ENCODE data around the gene INPP5E.

The INPP5E gene

GRCh38 chr9:136444102-136444501 lies 4.5 kb upstream of the INPP5E start:
- no peak overlapping the region for H3K4me2 ChIP-seq (ENCODE audit: low read length)
- peaks cover 76% of the 10 kb centered on the region for H3K36me3 ChIP-seq (ENCODE audit: insufficient read depth, low read length)
- no peak overlapping the region for H3K4me3 ChIP-seq (ENCODE audit: low read depth, low read length, poor library complexity, severe bottlenecking)
- H3K9ac ChIP-seq (ENCODE audit: low read length): no peak overlapping the region
- no peaks in the 10 kb centered on the region for H4K20me1 ChIP-seq (ENCODE audit: insufficient read depth, low read length)
- H3K4me1 ChIP-seq (ENCODE audit: insufficient read depth, low read length, severe bottlenecking): peaks cover 5% of the 10 kb centered on the region
- TF ChIP-seq, protein P1, sequence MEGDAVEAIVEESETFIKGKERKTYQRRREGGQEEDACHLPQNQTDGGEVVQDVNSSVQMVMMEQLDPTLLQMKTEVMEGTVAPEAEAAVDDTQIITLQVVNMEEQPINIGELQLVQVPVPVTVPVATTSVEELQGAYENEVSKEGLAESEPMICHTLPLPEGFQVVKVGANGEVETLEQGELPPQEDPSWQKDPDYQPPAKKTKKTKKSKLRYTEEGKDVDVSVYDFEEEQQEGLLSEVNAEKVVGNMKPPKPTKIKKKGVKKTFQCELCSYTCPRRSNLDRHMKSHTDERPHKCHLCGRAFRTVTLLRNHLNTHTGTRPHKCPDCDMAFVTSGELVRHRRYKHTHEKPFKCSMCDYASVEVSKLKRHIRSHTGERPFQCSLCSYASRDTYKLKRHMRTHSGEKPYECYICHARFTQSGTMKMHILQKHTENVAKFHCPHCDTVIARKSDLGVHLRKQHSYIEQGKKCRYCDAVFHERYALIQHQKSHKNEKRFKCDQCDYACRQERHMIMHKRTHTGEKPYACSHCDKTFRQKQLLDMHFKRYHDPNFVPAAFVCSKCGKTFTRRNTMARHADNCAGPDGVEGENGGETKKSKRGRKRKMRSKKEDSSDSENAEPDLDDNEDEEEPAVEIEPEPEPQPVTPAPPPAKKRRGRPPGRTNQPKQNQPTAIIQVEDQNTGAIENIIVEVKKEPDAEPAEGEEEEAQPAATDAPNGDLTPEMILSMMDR (IDR thresholded peaks at IDR 0.05; ENCODE audit: low read length): no peak
- TF ChIP-seq EZH2 (IDR thresholded peaks at IDR 0.05; ENCODE audit: borderline replicate concordance, low read length): no peak
- H3K9me2 ChIP-seq (ENCODE audit: low read depth, low read length): no peaks in the 10 kb centered on the region
- H3F3A ChIP-seq (ENCODE audit: insufficient read depth, low read length): no peaks in the 10 kb centered on the region
- no peaks in the 10 kb centered on the region for H3K79me2 ChIP-seq (ENCODE audit: insufficient read depth, low read length)
- H2AFZ ChIP-seq (ENCODE audit: low read length): no peak overlapping the region
- H3K27me3 ChIP-seq (ENCODE audit: insufficient read depth, low read length): no peaks in the 10 kb centered on the region
- no peak overlapping the region for H3K27ac ChIP-seq (ENCODE audit: low read depth, low read length, poor library complexity, severe bottlenecking)
- H3K9me3 ChIP-seq (ENCODE audit: low read length): no peaks in the 10 kb centered on the region

GRCh38 chr9:136443687-136444086 lies 4.0 kb upstream of the INPP5E start:
- Histone ChIP-seq H3K9ac (ENCODE audit: low read length) (no peak overlapping the region), H3F3A (ENCODE audit: insufficient read depth, low read length) (no peaks in the 10 kb centered on the region), H3K27ac (ENCODE audit: low read depth, low read length, poor library complexity, severe bottlenecking) (no peak overlapping the region), H3K27me3 (ENCODE audit: insufficient read depth, low read length) (no peaks in the 10 kb centered on the region), H3K79me2 (ENCODE audit: insufficient read depth, low read length) (no peaks in the 10 kb centered on the region), H3K4me3 (ENCODE audit: low read depth, low read length, poor library complexity, severe bottlenecking) (no peak overlapping the region), H4K20me1 (ENCODE audit: insufficient read depth, low read length) (no peaks in the 10 kb centered on the region), H3K9me3 (ENCODE audit: low read length) (no peaks in the 10 kb centered on the region), H3K4me2 (ENCODE audit: low read length) (no peak overlapping the region), H3K9me2 (ENCODE audit: low read depth, low read length) (no peaks in the 10 kb centered on the region), H2AFZ (ENCODE audit: low read length) (no peak overlapping the region), H3K4me1 (ENCODE audit: insufficient read depth, low read length, severe bottlenecking) (peaks cover 9% of the 10 kb centered on the region), H3K36me3 (ENCODE audit: insufficient read depth, low read length) (peaks cover 73% of the 10 kb centered on the region)
- TF ChIP-seq, protein P1 (IDR thresholded peaks at IDR 0.05; ENCODE audit: low read length): no peak
- no peak for TF ChIP-seq EZH2 (IDR thresholded peaks at IDR 0.05; ENCODE audit: borderline replicate concordance, low read length)

DNA sequence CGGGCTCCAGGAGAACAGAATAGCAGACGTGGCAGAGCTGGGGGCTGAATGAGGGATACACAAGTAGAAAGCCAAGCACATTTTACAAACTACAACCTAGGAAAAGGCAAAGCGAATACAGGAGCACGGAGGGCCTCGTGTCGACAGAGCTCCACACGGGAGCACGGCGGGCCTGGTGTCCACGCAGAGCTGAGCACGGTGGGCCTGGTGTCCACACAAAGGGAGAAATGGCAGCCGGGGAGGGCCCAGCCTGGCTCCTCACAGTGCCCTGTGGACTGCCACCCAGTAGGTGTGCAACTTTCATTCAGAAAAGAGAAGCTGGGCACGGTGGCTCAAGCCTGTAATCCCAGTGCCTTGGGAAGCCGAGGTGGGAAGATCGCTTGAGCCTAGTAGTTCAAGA lies 3.4 kb upstream of the INPP5E start:
- Histone ChIP-seq H3K27ac (ENCODE audit: low read depth, low read length, poor library complexity, severe bottlenecking) (no peak overlapping the region), H3K9ac (ENCODE audit: low read length) (no peak overlapping the region), H3K4me1 (ENCODE audit: insufficient read depth, low read length, severe bottlenecking) (peaks cover 15% of the 10 kb centered on the region), H3K79me2 (ENCODE audit: insufficient read depth, low read length) (no peaks in the 10 kb centered on the region), H3K9me3 (ENCODE audit: low read length) (no peaks in the 10 kb centered on the region), H3F3A (ENCODE audit: insufficient read depth, low read length) (no peaks in the 10 kb centered on the region), H3K9me2 (ENCODE audit: low read depth, low read length) (no peaks in the 10 kb centered on the region), H3K27me3 (ENCODE audit: insufficient read depth, low read length) (no peaks in the 10 kb centered on the region), H2AFZ (ENCODE audit: low read length) (no peak overlapping the region), H3K4me3 (ENCODE audit: low read depth, low read length, poor library complexity, severe bottlenecking) (no peak overlapping the region), H3K4me2 (ENCODE audit: low read length) (no peak overlapping the region), H4K20me1 (ENCODE audit: insufficient read depth, low read length) (no peaks in the 10 kb centered on the region), H3K36me3 (ENCODE audit: insufficient read depth, low read length) (peaks cover 69% of the 10 kb centered on the region)
- TF ChIP-seq EZH2 (IDR thresholded peaks at IDR 0.05; ENCODE audit: borderline replicate concordance, low read length): no peak
- TF ChIP-seq, protein P1 (IDR thresholded peaks at IDR 0.05; ENCODE audit: low read length): no peak
